Thyroid gland (tissue), 4 donors: ENCODE data around the gene GJD4.

Experiments
- POLR2A ChIP-seq, 2 donors: fragments of 450-650 bp; IDR thresholded peaks; one replicate each; pipeline ENCODE4 v1.6.1; 2017; ENCODE audit warnings: antibody characterized with exemption in 2 of 2, mild to moderate bottlenecking in 2 of 2, moderate library complexity in 1 of 2
- TF ChIP-seq, protein P1 (sequence below), 6 experiments: fragments of 200-600 bp in 3 of 6; fragments of 450-650 bp in 3 of 6; sonication (generic) in 3 of 6; IDR thresholded peaks; one replicate each; pipeline ENCODE4 v1.5.1; 2016 to 2019; ENCODE audit warnings: antibody characterized with exemption in 6 of 6, mild to moderate bottlenecking in 2 of 6, inconsistent platforms in 1 of 6, moderate library complexity in 1 of 6

- TF ChIP-seq, protein P1, sequence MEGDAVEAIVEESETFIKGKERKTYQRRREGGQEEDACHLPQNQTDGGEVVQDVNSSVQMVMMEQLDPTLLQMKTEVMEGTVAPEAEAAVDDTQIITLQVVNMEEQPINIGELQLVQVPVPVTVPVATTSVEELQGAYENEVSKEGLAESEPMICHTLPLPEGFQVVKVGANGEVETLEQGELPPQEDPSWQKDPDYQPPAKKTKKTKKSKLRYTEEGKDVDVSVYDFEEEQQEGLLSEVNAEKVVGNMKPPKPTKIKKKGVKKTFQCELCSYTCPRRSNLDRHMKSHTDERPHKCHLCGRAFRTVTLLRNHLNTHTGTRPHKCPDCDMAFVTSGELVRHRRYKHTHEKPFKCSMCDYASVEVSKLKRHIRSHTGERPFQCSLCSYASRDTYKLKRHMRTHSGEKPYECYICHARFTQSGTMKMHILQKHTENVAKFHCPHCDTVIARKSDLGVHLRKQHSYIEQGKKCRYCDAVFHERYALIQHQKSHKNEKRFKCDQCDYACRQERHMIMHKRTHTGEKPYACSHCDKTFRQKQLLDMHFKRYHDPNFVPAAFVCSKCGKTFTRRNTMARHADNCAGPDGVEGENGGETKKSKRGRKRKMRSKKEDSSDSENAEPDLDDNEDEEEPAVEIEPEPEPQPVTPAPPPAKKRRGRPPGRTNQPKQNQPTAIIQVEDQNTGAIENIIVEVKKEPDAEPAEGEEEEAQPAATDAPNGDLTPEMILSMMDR (IDR thresholded peaks at IDR 0.05), result peak in 4 of 6 experiments; percentile 17 to 22 (median 17)
- no peak for TF ChIP-seq POLR2A (IDR thresholded peaks at IDR 0.05)
These were observed 34.7 kb downstream of the GJD4 start for GRCh38 chr10:35639728-35640401.
